PC-3 (cell line): ENCODE data around the gene VAV3. TPM values are rescaled to one million over a fixed set of nuclear protein-coding genes. Genes with fewer than 3 reads are reported as not detected.

Experiments used
- ATAC-seq: fragments of 200-7000 bp; cut with Tn5 transposase; 2 replicates; pipeline ENCODE4 v1.9.1; 2020; ENCODE audit warnings: mild to moderate bottlenecking, moderate library complexity
- BruUV-seq: library from RNA; stranded (reverse); fragments of 400-500 nt; replicated peaks from 2 replicates; lab custom pipeline; 2021; lab: Mats Ljungman, UMichigan
- CTCF ChIA-PET: fragments of 300-600 bp; sonication (Branson Sonifier 250); formaldehyde crosslinking; loops from one replicate; lab custom pipeline; 2022; ENCODE audit warnings: antibody characterized with exemption; lab: Charles Lee
- POLR2A ChIA-PET: fragments of 300-600 bp; sonication (Branson Sonifier 250); formaldehyde crosslinking; loops from one replicate; lab custom pipeline; 2022; ENCODE audit warnings: antibody characterized with exemption; ENCODE audit not compliant: unreplicated experiment; lab: Charles Lee
- DNase-seq: peaks from one replicate; pipeline ENCODE4 v3.0.0-alpha.2; 2015
- H2AFZ ChIP-seq: fragments of 300-600 bp; sonication (generic); 2 replicates; pipeline ENCODE4 v1.6.0; 2016; ENCODE audit warnings: antibody characterized with exemption, low read length
- H3F3A ChIP-seq: fragments of 300-600 bp; sonication (generic); one replicate; pipeline ENCODE4 v1.6.0; 2017; ENCODE audit warnings: antibody characterized with exemption, low read length, control low read depth, mild to moderate bottlenecking; ENCODE audit not compliant: unreplicated experiment
- H3K27ac ChIP-seq: fragments of 300-600 bp; sonication (generic); 2 replicates; pipeline ENCODE4 v1.5.1; 2016; ENCODE audit warnings: mild to moderate bottlenecking, low read length
- H3K27me3 ChIP-seq: fragments of 300-600 bp; sonication (generic); 2 replicates; pipeline ENCODE4 v1.6.1; 2016; ENCODE audit warnings: low read length, mixed read lengths
- H3K36me3 ChIP-seq: fragments of 300-600 bp; sonication (generic); 2 replicates; pipeline ENCODE4 v1.6.1; 2016; ENCODE audit warnings: low read depth, mixed run types, low read length, mixed read lengths
- H3K4me1 ChIP-seq: fragments of 300-600 bp; sonication (generic); 2 replicates; pipeline ENCODE4 v1.5.1; 2016; ENCODE audit warnings: low read length; ENCODE audit not compliant: insufficient read depth
- H3K4me2 ChIP-seq: fragments of 300-600 bp; sonication (generic); 2 replicates; pipeline ENCODE4 v1.6.0; 2016; ENCODE audit warnings: low read length
- H3K4me3 ChIP-seq: fragments of 300-600 bp; sonication (generic); 2 replicates; pipeline ENCODE4 v1.5.1; 2016; ENCODE audit warnings: mild to moderate bottlenecking, low read length, mixed read lengths
- H3K79me2 ChIP-seq: fragments of 300-600 bp; sonication (generic); 2 replicates; pipeline ENCODE4 v1.6.1; 2017; ENCODE audit warnings: low read length, mixed read lengths
- H3K9ac ChIP-seq: fragments of 300-600 bp; sonication (generic); 2 replicates; pipeline ENCODE4 v1.6.0; 2016; ENCODE audit warnings: mild to moderate bottlenecking, low read length
- H3K9me2 ChIP-seq: fragments of 300-600 bp; sonication (generic); replicated peaks from 2 replicates; pipeline ENCODE4 v1.6.1; 2016; ENCODE audit warnings: mixed run types, low read length, mixed read lengths
- H3K9me3 ChIP-seq: fragments of 300-600 bp; sonication (generic); 2 replicates; pipeline ENCODE4 v1.6.1; 2016; ENCODE audit warnings: low read length, mixed read lengths
- H4K20me1 ChIP-seq: fragments of 300-600 bp; sonication (generic); 2 replicates; pipeline ENCODE4 v1.6.1; 2016; ENCODE audit warnings: low read length, mixed read lengths
- CTCF ChIP-seq: fragments of 300-600 bp; sonication (generic); conservative IDR thresholded peaks from 2 replicates; pipeline ENCODE4 v1.5.1; 2017; ENCODE audit warnings: antibody characterized with exemption, low read depth, mild to moderate bottlenecking, low read length
- EZH2 ChIP-seq: fragments of 300-600 bp; sonication (generic); IDR thresholded peaks from one replicate; pipeline ENCODE4 v1.6.1; 2017; ENCODE audit warnings: antibody characterized with exemption, mild to moderate bottlenecking, low read length; ENCODE audit not compliant: unreplicated experiment
- EZH2phosphoT487 ChIP-seq: fragments of 300-600 bp; sonication (generic); IDR thresholded peaks from 2 replicates; pipeline ENCODE4 v1.6.1; 2018; ENCODE audit warnings: mild to moderate bottlenecking, antibody characterized with exemption, low read length, borderline replicate concordance
- intact Hi-C: fragments of 100-400 bp; cut with micrococcal nuclease; formaldehyde crosslinking; loops from 2 replicates; pipeline ENCODE4 v1.9.0; 2023
- total RNA-seq: library from RNA; depleted of rRNA; stranded (reverse); fragments of >200 nt; gene quantifications from 2 replicates; pipeline ENCODE4 v1.2.3, GENCODE V29; 2014

VAV3 gene
- total RNA-seq, 1 experiment from 2014 or later: 0.73 TPM

DNA sequence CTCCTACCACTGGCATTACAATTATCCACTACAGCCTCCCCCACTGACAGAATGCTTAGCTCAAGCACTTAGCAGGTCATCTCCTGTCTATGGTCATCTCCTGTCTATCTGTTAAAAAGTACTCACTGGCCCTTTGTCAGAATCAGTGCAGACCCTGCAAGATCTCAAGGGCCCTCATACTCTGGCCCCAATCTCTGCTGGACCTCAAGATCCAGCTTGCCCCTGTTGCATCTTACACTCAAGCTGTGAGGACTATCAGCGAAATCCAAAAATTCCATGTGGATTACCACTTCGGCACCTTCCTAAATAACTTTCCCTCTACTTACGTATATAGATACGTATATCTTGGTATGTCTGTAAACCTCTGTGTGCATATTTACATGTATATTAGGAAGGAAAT is 101.6 kb downstream of the VAV3 start:
- Histone ChIP-seq H3K27ac (no peak overlapping the region), H4K20me1 (no peaks in the 10 kb centered on the region), H3K9me3 (no peaks in the 10 kb centered on the region), H3K79me2 (no peaks in the 10 kb centered on the region), H3F3A (no peaks in the 10 kb centered on the region), H3K4me3 (no peak overlapping the region), H3K4me1 (no peaks in the 10 kb centered on the region), H3K36me3 (no peaks in the 10 kb centered on the region), H2AFZ (no peak overlapping the region), H3K9ac (no peak overlapping the region), H3K4me2 (no peak overlapping the region), H3K27me3 (peaks cover 3% of the 10 kb centered on the region; the same call in 1 of the 2 replicates), H3K9me2 (no peaks in the 10 kb centered on the region)
- intact Hi-C loops: no loop called here
- CTCF ChIA-PET: no interaction called here
- no peak for ATAC-seq
- no TSS peak for BruUV-seq
- no peak for DNase-seq
- POLR2A ChIA-PET: no interaction called here
- TF ChIP-seq CTCF: no peak
- TF ChIP-seq EZH2: no peak
- no peak for TF ChIP-seq EZH2phosphoT487

GRCh38 chr1:107862064-107862463 is 102.9 kb downstream of the VAV3 start:
- H3K36me3 ChIP-seq: no peaks in the 10 kb centered on the region
- peaks cover 3% of the 10 kb centered on the region; the same call in 1 of the 2 replicates for H3K27me3 ChIP-seq
- no peak overlapping the region for H3K9ac ChIP-seq
- H3F3A ChIP-seq: no peaks in the 10 kb centered on the region
- CTCF ChIA-PET: no interaction called here
- H3K4me3 ChIP-seq: no peak overlapping the region
- intact Hi-C loops: no loop called here
- no peak for TF ChIP-seq EZH2phosphoT487
- TF ChIP-seq CTCF: no peak
- no peak for TF ChIP-seq EZH2
- no peaks in the 10 kb centered on the region for H3K9me3 ChIP-seq
- ATAC-seq (no peak), DNase-seq (no peak)
- H3K79me2 ChIP-seq: no peaks in the 10 kb centered on the region
- no peaks in the 10 kb centered on the region for H4K20me1 ChIP-seq
- no peaks in the 10 kb centered on the region for H3K4me1 ChIP-seq
- H3K4me2 ChIP-seq: no peak overlapping the region
- H3K27ac ChIP-seq: no peak overlapping the region
- POLR2A ChIA-PET: no interaction called here
- H3K9me2 ChIP-seq: no peaks in the 10 kb centered on the region
- no TSS peak for BruUV-seq
- H2AFZ ChIP-seq: no peak overlapping the region

GRCh38 chr1:107858323-107858722 is 106.7 kb downstream of the VAV3 start:
- ATAC-seq (no peak), DNase-seq (no peak)
- Histone ChIP-seq H3K4me2 (no peak overlapping the region), H3K27ac (no peak overlapping the region), H3K4me3 (no peak overlapping the region), H3K4me1 (no peaks in the 10 kb centered on the region), H3K36me3 (no peaks in the 10 kb centered on the region), H3K27me3 (peaks cover 3% of the 10 kb centered on the region; the same call in 1 of the 2 replicates), H3K9me3 (no peaks in the 10 kb centered on the region), H4K20me1 (no peaks in the 10 kb centered on the region), H3K79me2 (no peaks in the 10 kb centered on the region), H3K9ac (no peak overlapping the region), H2AFZ (no peak overlapping the region), H3F3A (no peaks in the 10 kb centered on the region), H3K9me2 (no peaks in the 10 kb centered on the region)
- TF ChIP-seq EZH2 (no peak), EZH2phosphoT487 (no peak), CTCF (no peak)
- intact Hi-C loops: no loop called here
- no TSS peak for BruUV-seq
- ChIA-PET POLR2A (no interaction called here), CTCF (no interaction called here)
